Liver (tissue), 3 donors: ENCODE results near the gene UBR4.

ENCODE experiments used
- ATF3 ChIP-seq: IDR thresholded peaks from 2 replicates; pipeline ENCODE4 v1.6.1; 2016; ENCODE audit warnings: antibody characterized with exemption
- CTCF ChIP-seq: fragments of 150-350 bp; IDR thresholded peaks from 2 replicates; pipeline ENCODE4 v1.5.1; 2017; ENCODE audit warnings: improper control_type of control experiment, low read depth, low read length; ENCODE audit not compliant: missing input control
- EGR1 ChIP-seq, 2 donors: IDR thresholded peaks; 2 replicates each; pipeline ENCODE4 v1.6.1; 2016 to 2018; ENCODE audit warnings: antibody characterized with exemption in 2 of 2, low read depth in 2 of 2
- FOXA1 ChIP-seq: IDR thresholded peaks from 2 replicates; pipeline ENCODE4 v1.6.1; 2016; ENCODE audit warnings: antibody characterized with exemption
- HNF4G ChIP-seq: IDR thresholded peaks from 2 replicates; pipeline ENCODE4 v1.6.1; 2016; ENCODE audit warnings: antibody characterized with exemption
- JUND ChIP-seq, 2 donors: IDR thresholded peaks; 2 replicates each; pipeline ENCODE4 v1.6.1; 2016; ENCODE audit warnings: antibody characterized with exemption in 2 of 2
- MAX ChIP-seq: IDR thresholded peaks from 2 replicates; pipeline ENCODE4 v1.6.1; 2016; ENCODE audit warnings: antibody characterized with exemption
- RAD21 ChIP-seq, 2 donors: IDR thresholded peaks; 2 replicates each; pipeline ENCODE4 v1.6.1; 2016; ENCODE audit warnings: antibody characterized with exemption in 2 of 2, mild to moderate bottlenecking in 2 of 2
- REST ChIP-seq: IDR thresholded peaks from 2 replicates; pipeline ENCODE4 v1.6.1; 2016; ENCODE audit warnings: antibody characterized with exemption, mild to moderate bottlenecking
- RXRA ChIP-seq, 2 donors: IDR thresholded peaks; 2 replicates each; pipeline ENCODE4 v1.6.1; 2017 to 2018; ENCODE audit warnings: antibody characterized with exemption in 2 of 2, mild to moderate bottlenecking in 1 of 2
- SP1 ChIP-seq: IDR thresholded peaks from 2 replicates; pipeline ENCODE4 v1.6.1; 2018; ENCODE audit warnings: antibody characterized with exemption, mild to moderate bottlenecking
- TAF1 ChIP-seq: conservative IDR thresholded peaks from 2 replicates; pipeline ENCODE4 v1.6.1; 2016; ENCODE audit warnings: antibody characterized with exemption, mild to moderate bottlenecking
- YY1 ChIP-seq: IDR thresholded peaks from 2 replicates; pipeline ENCODE4 v1.6.1; 2016; ENCODE audit warnings: antibody characterized with exemption, mild to moderate bottlenecking
- ZBTB33 ChIP-seq: IDR thresholded peaks from 2 replicates; pipeline ENCODE4 v1.6.1; 2016; ENCODE audit warnings: antibody characterized with exemption
- donor health status: healthy.
- donor health status: healthy.

GRCh38 chr1:19062258-19063029 lies 147.6 kb downstream of the UBR4 start:
- no peak for TF ChIP-seq REST
- TF ChIP-seq CTCF = no peak
- no peak for TF ChIP-seq MAX
- TF ChIP-seq TAF1 = no peak
- TF ChIP-seq ZBTB33 = no peak
- no peak for TF ChIP-seq RAD21 (IDR thresholded peaks at IDR 0.05)
- no peak for TF ChIP-seq EGR1 (IDR thresholded peaks at IDR 0.05; ENCODE audit: low read depth in 2 of 2)
- TF ChIP-seq ATF3 = no peak
- TF ChIP-seq SP1 = no peak
- TF ChIP-seq HNF4G = no peak
- no peak for TF ChIP-seq YY1
- TF ChIP-seq JUND (IDR thresholded peaks at IDR 0.05) = no peak
- no peak for TF ChIP-seq FOXA1
- no peak for TF ChIP-seq RXRA (IDR thresholded peaks at IDR 0.05)
